Smooth muscle cell (in vitro differentiated cells): Measurements from ENCODE around the gene NAA15. TPM values are rescaled to one million over a fixed set of nuclear protein-coding genes. Genes with fewer than 3 reads are reported as not detected.

ENCODE experiments used
- DNase-seq: peaks from one replicate; lab custom pipeline; 2025; ENCODE audit not compliant: unreplicated experiment; lab: John Stamatoyannopoulos, UW
- H2AFZ ChIP-seq: fragments of 200-600 bp; sonication (generic); 2 replicates; pipeline ENCODE4 v1.6.0; 2016; ENCODE audit warnings: antibody characterized with exemption, low read depth, mild to moderate bottlenecking
- H3F3A ChIP-seq: fragments of 200-600 bp; sonication (generic); 2 replicates; pipeline ENCODE4 v1.6.0; 2017; ENCODE audit warnings: antibody characterized with exemption, low read depth
- H3K27ac ChIP-seq: fragments of 200-600 bp; sonication (generic); 2 replicates; pipeline ENCODE4 v1.5.1; 2016; ENCODE audit warnings: low read depth, mild to moderate bottlenecking
- H3K27me3 ChIP-seq: fragments of 200-600 bp; sonication (generic); 2 replicates; pipeline ENCODE4 v1.6.1; 2016; ENCODE audit warnings: low read depth, mild to moderate bottlenecking
- H3K36me3 ChIP-seq: fragments of 200-600 bp; sonication (generic); 2 replicates; pipeline ENCODE4 v1.5.1; 2016; ENCODE audit warnings: low read depth
- H3K4me1 ChIP-seq: fragments of 200-600 bp; sonication (generic); 2 replicates; pipeline ENCODE4 v1.5.1; 2016; ENCODE audit warnings: low read depth
- H3K4me2 ChIP-seq: fragments of 200-600 bp; sonication (generic); 2 replicates; pipeline ENCODE4 v1.6.0; 2016; ENCODE audit warnings: mild to moderate bottlenecking
- H3K4me3 ChIP-seq: fragments of 200-600 bp; sonication (generic); 2 replicates; pipeline ENCODE4 v1.5.1; 2016; ENCODE audit warnings: mild to moderate bottlenecking
- H3K79me2 ChIP-seq: fragments of 200-600 bp; sonication (generic); 2 replicates; pipeline ENCODE4 v1.6.0; 2016; ENCODE audit warnings: low read depth, mild to moderate bottlenecking
- H3K9ac ChIP-seq: fragments of 200-600 bp; sonication (generic); 2 replicates; pipeline ENCODE4 v1.6.0; 2016; ENCODE audit warnings: low read depth
- H3K9me3 ChIP-seq: fragments of 200-600 bp; sonication (generic); replicated peaks from 2 replicates; pipeline ENCODE4 v1.5.1; 2016; ENCODE audit warnings: low read depth
- H4K20me1 ChIP-seq: fragments of 200-600 bp; sonication (generic); 2 replicates; pipeline ENCODE4 v1.6.0; 2016; ENCODE audit warnings: low read depth
- WGBS: methylation state at CpG from one replicate; pipeline ENCODE4 v1.1.7; 2016; ENCODE audit warnings: low lambda C conversion rate; 5-methylcytosine and 5-hydroxymethylcytosine counted together
- polyA plus RNA-seq: library from polyadenylated mRNA; unstranded; fragments of >200 nt; fragmentation: Nextera tagmentation; extraction: Ambion mirVana; gene quantifications from 2 replicates; pipeline ENCODE4 v1.2.1, GENCODE V29; 2016
- total RNA-seq: library from RNA; depleted of rRNA; stranded (reverse); fragments of >200 nt; gene quantifications from 2 replicates; pipeline ENCODE4 v1.2.3, GENCODE V29; 2014
- TF ChIP-seq, protein P1 (sequence below): fragments of 200-600 bp; sonication (generic); IDR thresholded peaks from 2 replicates; pipeline ENCODE4 v1.5.1; 2017; ENCODE audit warnings: borderline replicate concordance, mild to moderate bottlenecking, antibody characterized with exemption; ENCODE audit not compliant: insufficient read depth, poor library complexity, severe bottlenecking

Gene NAA15
- total and polyA plus RNA-seq, 2 experiments from 2014 or later = 21.7 to 27.0 TPM

DNA sequence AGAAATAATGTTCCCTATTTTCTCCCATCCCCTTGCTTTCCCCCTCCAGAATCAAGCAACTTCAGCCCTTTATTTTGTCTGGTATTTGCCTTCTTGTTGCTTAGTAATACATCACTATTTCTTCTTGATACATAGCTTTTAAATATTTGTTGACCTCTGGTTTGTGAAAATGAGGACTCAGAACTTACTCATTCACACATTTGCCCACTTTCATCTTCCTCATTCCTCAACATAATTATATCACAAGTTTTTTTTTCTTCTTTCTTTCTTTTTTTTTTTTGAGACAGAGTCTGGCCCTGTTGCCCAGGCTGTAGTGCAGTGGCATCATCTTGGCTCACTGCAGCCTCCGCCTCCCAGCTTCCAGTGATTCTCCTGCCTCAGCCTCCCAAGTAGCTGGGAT, 29.9 kb downstream of the NAA15 start:
- no peaks in the 10 kb centered on the region for H3K4me1 ChIP-seq
- no peak overlapping the region for H3K27ac ChIP-seq
- H3K9me3 ChIP-seq = no peaks in the 10 kb centered on the region
- H4K20me1 ChIP-seq = peaks cover 70% of the 10 kb centered on the region
- H3F3A ChIP-seq = no peaks in the 10 kb centered on the region
- peaks cover 100% of the 10 kb centered on the region for H3K79me2 ChIP-seq
- no peak overlapping the region for H3K4me3 ChIP-seq
- H3K4me2 ChIP-seq = no peak overlapping the region
- TF ChIP-seq, protein P1, sequence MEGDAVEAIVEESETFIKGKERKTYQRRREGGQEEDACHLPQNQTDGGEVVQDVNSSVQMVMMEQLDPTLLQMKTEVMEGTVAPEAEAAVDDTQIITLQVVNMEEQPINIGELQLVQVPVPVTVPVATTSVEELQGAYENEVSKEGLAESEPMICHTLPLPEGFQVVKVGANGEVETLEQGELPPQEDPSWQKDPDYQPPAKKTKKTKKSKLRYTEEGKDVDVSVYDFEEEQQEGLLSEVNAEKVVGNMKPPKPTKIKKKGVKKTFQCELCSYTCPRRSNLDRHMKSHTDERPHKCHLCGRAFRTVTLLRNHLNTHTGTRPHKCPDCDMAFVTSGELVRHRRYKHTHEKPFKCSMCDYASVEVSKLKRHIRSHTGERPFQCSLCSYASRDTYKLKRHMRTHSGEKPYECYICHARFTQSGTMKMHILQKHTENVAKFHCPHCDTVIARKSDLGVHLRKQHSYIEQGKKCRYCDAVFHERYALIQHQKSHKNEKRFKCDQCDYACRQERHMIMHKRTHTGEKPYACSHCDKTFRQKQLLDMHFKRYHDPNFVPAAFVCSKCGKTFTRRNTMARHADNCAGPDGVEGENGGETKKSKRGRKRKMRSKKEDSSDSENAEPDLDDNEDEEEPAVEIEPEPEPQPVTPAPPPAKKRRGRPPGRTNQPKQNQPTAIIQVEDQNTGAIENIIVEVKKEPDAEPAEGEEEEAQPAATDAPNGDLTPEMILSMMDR = no peak
- DNase-seq = no peak
- H3K27me3 ChIP-seq = no peaks in the 10 kb centered on the region
- H2AFZ ChIP-seq = no peak overlapping the region
- WGBS = 100% methylated on average over 1 of the region's 1 CpG
- no peak overlapping the region for H3K9ac ChIP-seq
- peaks cover 9% of the 10 kb centered on the region for H3K36me3 ChIP-seq

GRCh38 chr4:139333046-139333445, 31.7 kb downstream of the NAA15 start:
- WGBS = 94% methylated on average over 2 of the region's 2 CpGs
- Histone ChIP-seq H3K27ac (no peak overlapping the region), H3K36me3 (peaks cover 9% of the 10 kb centered on the region), H3K4me1 (no peaks in the 10 kb centered on the region), H3F3A (no peaks in the 10 kb centered on the region), H3K9me3 (no peaks in the 10 kb centered on the region), H3K4me2 (no peak overlapping the region), H3K27me3 (no peaks in the 10 kb centered on the region), H3K79me2 (peaks cover 98% of the 10 kb centered on the region), H3K4me3 (no peak overlapping the region), H3K9ac (no peak overlapping the region), H4K20me1 (peaks cover 70% of the 10 kb centered on the region), H2AFZ (no peak overlapping the region)
- TF ChIP-seq, protein P1 = no peak
- no peak for DNase-seq

GRCh38 chr4:139337612-139338011, 36.3 kb downstream of the NAA15 start:
- H3F3A ChIP-seq = no peaks in the 10 kb centered on the region
- H3K36me3 ChIP-seq = peaks cover 4% of the 10 kb centered on the region
- no peaks in the 10 kb centered on the region for H3K9me3 ChIP-seq
- no peaks in the 10 kb centered on the region for H3K4me1 ChIP-seq
- H3K9ac ChIP-seq = no peak overlapping the region
- TF ChIP-seq, protein P1 = no peak
- H2AFZ ChIP-seq = no peak overlapping the region
- H3K4me2 ChIP-seq = no peak overlapping the region
- no peak overlapping the region for H3K4me3 ChIP-seq
- DNase-seq = no peak
- H3K27ac ChIP-seq = no peak overlapping the region
- no peaks in the 10 kb centered on the region for H3K27me3 ChIP-seq
- peaks cover 77% of the 10 kb centered on the region for H3K79me2 ChIP-seq
- H4K20me1 ChIP-seq = peaks cover 51% of the 10 kb centered on the region

GRCh38 chr4:139361301-139361700, 60.0 kb downstream of the NAA15 start:
- WGBS = 100% methylated on average over 1 of the region's 1 CpG
- DNase-seq = no peak
- peaks cover 39% of the 10 kb centered on the region for H3K36me3 ChIP-seq
- peaks cover 15% of the 10 kb centered on the region for H3K79me2 ChIP-seq
- H3K27me3 ChIP-seq = no peaks in the 10 kb centered on the region
- H3K4me2 ChIP-seq = no peak overlapping the region
- no peak overlapping the region for H2AFZ ChIP-seq
- H4K20me1 ChIP-seq = no peaks in the 10 kb centered on the region
- no peaks in the 10 kb centered on the region for H3K4me1 ChIP-seq
- no peaks in the 10 kb centered on the region for H3K9me3 ChIP-seq
- TF ChIP-seq, protein P1 = no peak
- no peak overlapping the region for H3K4me3 ChIP-seq
- H3F3A ChIP-seq = no peaks in the 10 kb centered on the region
- no peak overlapping the region for H3K27ac ChIP-seq
- no peak overlapping the region for H3K9ac ChIP-seq
